ENCODE results near the gene MYLK4. TPM values are rescaled to one million over a fixed set of nuclear protein-coding genes. Genes with fewer than 3 reads are reported as not detected.

Gene MYLK4
- total RNA-seq, 4 donors from 2014 or later = 0.42 to 0.98 (median 0.52) TPM

GRCh38 chr6:2634139-2634964 lies 116.4 kb downstream of the MYLK4 start:
- DNase-seq (ENCODE audit: low spot score in 2 of 2) = peak; percentile 73 to 83
- peaks cover 0 to 33% (median 5%) of the 10 kb centered on the region in 4 donors for H3K4me1 ChIP-seq
- peak overlapping the region; percentile 8 to 57 (median 48) for H3K4me3 ChIP-seq
- WGBS, 2 donors = 3 to 4% methylated on average over 50 to 67 of the region's 67 CpGs
- H3K27ac ChIP-seq = peak overlapping the region; percentile 56 to 85 (median 72)
- H3K36me3 ChIP-seq = no peaks in the 10 kb centered on the region
- TF ChIP-seq CTCF (IDR thresholded peaks at IDR 0.05) = peak; percentile 98 to 99 (median 98)
- TF ChIP-seq EP300 (IDR thresholded peaks at IDR 0.05) = peak; percentile 32 to 72
- TF ChIP-seq POLR2A (IDR thresholded peaks at IDR 0.05) = peak in 1 of 2 donors; percentile 6
- no peaks in the 10 kb centered on the region for H3K9me3 ChIP-seq
- no peaks in the 10 kb centered on the region for H3K27me3 ChIP-seq

GRCh38 chr6:2633736-2634135 lies 117.0 kb downstream of the MYLK4 start:
- peaks cover 0 to 33% (median 5%) of the 10 kb centered on the region in 4 donors for H3K4me1 ChIP-seq
- no peaks in the 10 kb centered on the region for H3K9me3 ChIP-seq
- H3K27me3 ChIP-seq = no peaks in the 10 kb centered on the region
- 58 to 68% methylated on average over 13 of the region's 13 CpGs for WGBS, 2 donors
- DNase-seq (ENCODE audit: low spot score in 2 of 2) = no peak
- H3K4me3 ChIP-seq = peak overlapping the region; percentile 8 to 57 (median 48)
- H3K36me3 ChIP-seq = no peaks in the 10 kb centered on the region
- TF ChIP-seq CTCF (IDR thresholded peaks at IDR 0.05) (no peak), POLR2A (IDR thresholded peaks at IDR 0.05) (no peak)
- H3K27ac ChIP-seq = peak overlapping the region; percentile 56 to 85 (median 72)

GRCh38 chr6:2632976-2633584 lies 117.6 kb downstream of the MYLK4 start:
- TF ChIP-seq POLR2A (IDR thresholded peaks at IDR 0.05) = no peak
- TF ChIP-seq CTCF (IDR thresholded peaks at IDR 0.05) = no peak
- TF ChIP-seq EP300 (IDR thresholded peaks at IDR 0.05) = no peak
- Histone ChIP-seq H3K27me3 (no peaks in the 10 kb centered on the region), H3K27ac (peak overlapping the region in 2 of 4 donors; percentile 39 to 85), H3K4me1 (peaks cover 0 to 33% (median 5%) of the 10 kb centered on the region in 4 donors), H3K4me3 (no peak overlapping the region), H3K9me3 (no peaks in the 10 kb centered on the region), H3K36me3 (no peaks in the 10 kb centered on the region)
- WGBS, 2 donors = 71 to 74% methylated on average over 11 of the region's 11 CpGs
- no peak for DNase-seq (ENCODE audit: low spot score in 2 of 2)

GRCh38 chr6:2632368-2632767 lies 118.4 kb downstream of the MYLK4 start:
- H3K27ac ChIP-seq = peak overlapping the region in 2 of 4 donors; percentile 39 to 85
- H3K27me3 ChIP-seq = no peaks in the 10 kb centered on the region
- WGBS, 2 donors = 78 to 89% methylated on average over 9 to 10 of the region's 10 CpGs
- no peaks in the 10 kb centered on the region for H3K36me3 ChIP-seq
- peaks cover 0 to 33% (median 5%) of the 10 kb centered on the region in 4 donors for H3K4me1 ChIP-seq
- no peak for DNase-seq (ENCODE audit: low spot score in 2 of 2)
- H3K9me3 ChIP-seq = no peaks in the 10 kb centered on the region
- no peak for TF ChIP-seq EP300 (IDR thresholded peaks at IDR 0.05)
- no peak for TF ChIP-seq CTCF (IDR thresholded peaks at IDR 0.05)
- no peak for TF ChIP-seq POLR2A (IDR thresholded peaks at IDR 0.05)
- H3K4me3 ChIP-seq = no peak overlapping the region
